Lung microvascular endothelial cell (primary cell): Measurements from ENCODE around the gene SPEF2. TPM values are rescaled to one million over a fixed set of nuclear protein-coding genes. Genes with fewer than 3 reads are reported as not detected.
A peak's percentile ranks its signal among the peaks of the same experiment; 100 is the strongest.
"Not testable (repeated sequence)": the region's sequence is repeated elsewhere in the genome, so short reads cannot be mapped to it uniquely, and the experiment has no call there.

Experiments
- DNase-seq, 2 donors: peaks; one replicate each; pipeline versions ENCODE4 v3.0.0 to v3.0.0-alpha.2; 2010; ENCODE audit warnings: low read depth in 2 of 2
- total RNA-seq: library from RNA; depleted of rRNA; stranded (reverse); fragments of >200 nt; gene quantifications from 2 replicates; pipeline ENCODE4 v1.2.1, GENCODE V29; 2014

The SPEF2 gene
- total RNA-seq, 1 donor from 2014 or later = 0.20 TPM

- DNase-seq = peak in 1 of 2 donors; percentile 49
Measured at GRCh38 chr5:35852084-35852734, 234.5 kb downstream of the SPEF2 start.

- DNase-seq = no peak
Measured at GRCh38 chr5:35852773-35853172, 235.1 kb downstream of the SPEF2 start.

GRCh38 chr5:35853631-35854030 is 236.0 kb downstream of the SPEF2 start:
- no peak for DNase-seq

- DNase-seq = no peak
Measured at GRCh38 chr5:35854248-35854647, 236.6 kb downstream of the SPEF2 start.

GRCh38 chr5:35855187-35855586 is 237.5 kb downstream of the SPEF2 start:
- no peak for DNase-seq

- not testable (repeated sequence) for DNase-seq
Measured at GRCh38 chr5:35856186-35856764, 238.6 kb downstream of the SPEF2 start.

GRCh38 chr5:35856765-35857351 is 239.2 kb downstream of the SPEF2 start, which contains the start of gene IL7R:
Gene IL7R (plus strand): TSS chr5:35856891. CDS start chr5:35856978, 87 bp downstream.
- DNase-seq = peak in 1 of 2 donors; percentile 45

GRCh38 chr5:35857606-35858205 is 240.0 kb downstream of the SPEF2 start:
- peak; percentile 71 to 90 for DNase-seq

GRCh38 chr5:35859101-35859661 is 241.5 kb downstream of the SPEF2 start:
- DNase-seq = peak; percentile 15 to 54

- DNase-seq = no peak
Measured at GRCh38 chr5:35860686-35861085, 243.0 kb downstream of the SPEF2 start.

GRCh38 chr5:35861718-35862117 is 244.1 kb downstream of the SPEF2 start:
- peak in 1 of 2 donors; percentile 27 for DNase-seq

- DNase-seq = no peak
Measured at GRCh38 chr5:35862126-35862525, 244.5 kb downstream of the SPEF2 start.

GRCh38 chr5:35863159-35863558 is 245.5 kb downstream of the SPEF2 start:
- DNase-seq = no peak

Other genes starting within 250 kb of the SPEF2 start
- under 0.01 and 1.3 TPM in 2 replicates for gene IL7R, start 239.0 kb downstream of the SPEF2 start, total RNA-seq